WTC11 (cell line): Measurements from ENCODE around the gene C5AR1. TPM values are rescaled to one million over a fixed set of nuclear protein-coding genes. Genes with fewer than 3 reads are reported as not detected.
A peak's percentile ranks its signal among the peaks of the same experiment; 100 is the strongest.

Experiments
- ATAC-seq: fragments of 200-7000 bp; cut with Tn5 transposase; 2 replicates; pipeline ENCODE4 v1.10.0; 2021; ENCODE audit warnings: mild to moderate bottlenecking, moderate library complexity
- CTCF ChIA-PET: fragments of 300-600 bp; sonication (Branson Sonifier 250); formaldehyde crosslinking; loops from one replicate; lab custom pipeline; 2021; ENCODE audit warnings: antibody characterized with exemption; lab: Charles Lee
- POLR2A ChIA-PET: fragments of 350-600 bp; sonication (Branson Sonifier 250); formaldehyde crosslinking; loops from one replicate; lab custom pipeline; 2021; ENCODE audit warnings: antibody characterized with exemption; lab: Charles Lee
- DNase-seq: peaks from one replicate; pipeline ENCODE4 v3.0.0; 2021; ENCODE audit warnings: low spot score
- H3K27ac Mint-ChIP-seq: 2 replicates; pipeline ENCODE4 v1.8.0; 2021; ENCODE audit warnings: mixed read lengths
- H3K27me3 Mint-ChIP-seq: 2 replicates; pipeline ENCODE4 v1.8.0; 2021; ENCODE audit warnings: low read depth, mild to moderate bottlenecking, moderate library complexity, mixed read lengths
- H3K36me3 Mint-ChIP-seq: 2 replicates; pipeline ENCODE4 v1.8.0; 2021; ENCODE audit warnings: mixed read lengths
- H3K4me1 Mint-ChIP-seq: 2 replicates; pipeline ENCODE4 v1.8.0; 2022; ENCODE audit warnings: mixed read lengths
- H3K4me3 Mint-ChIP-seq: 2 replicates; pipeline ENCODE4 v1.8.0; 2021; ENCODE audit warnings: mild to moderate bottlenecking, moderate library complexity, mixed read lengths
- H3K9me3 Mint-ChIP-seq: 2 replicates; pipeline ENCODE4 v1.8.0; 2021; ENCODE audit warnings: mixed read lengths
- AR ChIP-seq: fragments of 250-450 bp; sonication (Bioruptor Pico); IDR thresholded peaks from 2 replicates; pipeline ENCODE4 v1.9.0; 2021; ENCODE audit warnings: mild to moderate bottlenecking
- E2F1 ChIP-seq: sonication (generic); formaldehyde crosslinking; IDR thresholded peaks from 2 replicates; pipeline ENCODE4 v1.8.0; 2022; ENCODE audit warnings: mild to moderate bottlenecking, missing genetic modification reagents
- GABPB1 ChIP-seq: sonication (generic); formaldehyde crosslinking; IDR thresholded peaks from 2 replicates; pipeline ENCODE4 v1.8.1; 2023; ENCODE audit warnings: mild to moderate bottlenecking, missing genetic modification reagents
- GRHL2 ChIP-seq: fragments of 250-450 bp; sonication (Bioruptor Pico); IDR thresholded peaks from 2 replicates; pipeline ENCODE4 v1.8.0; 2022; ENCODE audit warnings: mild to moderate bottlenecking, moderate library complexity; ENCODE audit not compliant: insufficient replicate concordance, severe bottlenecking
- HMGXB4 ChIP-seq: sonication (generic); formaldehyde crosslinking; IDR thresholded peaks from 2 replicates; pipeline ENCODE4 v1.8.1; 2023; ENCODE audit warnings: mild to moderate bottlenecking, moderate library complexity, missing genetic modification reagents
- SOX15 ChIP-seq: fragments of 250-450 bp; sonication (Bioruptor Pico); IDR thresholded peaks from 2 replicates; pipeline ENCODE4 v1.9.0; 2021; ENCODE audit warnings: mild to moderate bottlenecking
- TP53 ChIP-seq: sonication (generic); formaldehyde crosslinking; IDR thresholded peaks from 2 replicates; pipeline ENCODE4 v1.8.1; 2023; ENCODE audit warnings: mild to moderate bottlenecking, missing genetic modification reagents
- ZBTB21 ChIP-seq: sonication (generic); formaldehyde crosslinking; IDR thresholded peaks from 2 replicates; pipeline ENCODE4 v1.8.1; 2023; ENCODE audit warnings: mild to moderate bottlenecking, missing genetic modification reagents, borderline replicate concordance
- ZNF121 ChIP-seq: sonication (generic); formaldehyde crosslinking; IDR thresholded peaks from 2 replicates; pipeline ENCODE4 v1.8.0; 2023; ENCODE audit warnings: missing genetic modification reagents
- total RNA-seq: library from RNA; stranded (reverse); gene quantifications from 3 replicates; pipeline ENCODE4 v1.2.3, GENCODE V29; 2021
- TF ChIP-seq, protein P1 (sequence below): sonication (generic); formaldehyde crosslinking; IDR thresholded peaks from 2 replicates; pipeline ENCODE4 v1.8.1; 2023; ENCODE audit warnings: mild to moderate bottlenecking, missing genetic modification reagents, borderline replicate concordance
- TF ChIP-seq, protein P2 (sequence below): sonication (generic); formaldehyde crosslinking; IDR thresholded peaks from 2 replicates; pipeline ENCODE4 v1.8.0; 2022; ENCODE audit warnings: mild to moderate bottlenecking, missing genetic modification reagents
- TF ChIP-seq, protein P3 (sequence below): fragments of 250-450 bp; sonication (Bioruptor Pico); IDR thresholded peaks from 2 replicates; pipeline ENCODE4 v1.9.0; 2021; ENCODE audit warnings: moderate library complexity, mild to moderate bottlenecking, inconsistent platforms, borderline replicate concordance

Gene C5AR1
- total RNA-seq, 1 experiment from 2014 or later: 0.28 TPM

DNA sequence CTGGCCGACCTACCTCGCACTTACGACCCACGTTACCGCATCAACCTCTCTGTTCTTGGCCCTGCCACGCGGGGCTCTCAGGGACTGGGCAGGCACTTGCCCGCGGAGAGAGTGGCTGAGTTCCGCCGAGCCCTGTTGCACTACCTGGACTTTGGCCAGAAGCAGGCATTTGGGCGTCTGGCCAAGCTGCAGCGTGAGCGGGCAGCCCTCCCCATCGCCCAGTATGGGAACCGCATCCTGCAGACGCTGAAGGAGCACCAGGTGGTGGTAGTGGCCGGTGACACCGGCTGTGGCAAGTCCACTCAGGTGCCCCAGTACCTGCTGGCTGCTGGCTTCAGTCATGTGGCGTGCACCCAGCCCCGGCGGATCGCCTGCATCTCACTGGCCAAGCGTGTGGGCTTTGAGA lies 43.6 kb downstream of the C5AR1 start:
- Mint-ChIP-seq H3K36me3 (peaks cover 75% of the 10 kb centered on the region), H3K27ac (no peak overlapping the region), H3K4me1 (peaks cover 29% of the 10 kb centered on the region), H3K9me3 (0 out of 2 replicates have a peak, but pooled peaks cover 3% of the 10 kb centered on the region), H3K27me3 (peaks cover 5% of the 10 kb centered on the region), H3K4me3 (no peak overlapping the region)
- TF ChIP-seq, protein P1, sequence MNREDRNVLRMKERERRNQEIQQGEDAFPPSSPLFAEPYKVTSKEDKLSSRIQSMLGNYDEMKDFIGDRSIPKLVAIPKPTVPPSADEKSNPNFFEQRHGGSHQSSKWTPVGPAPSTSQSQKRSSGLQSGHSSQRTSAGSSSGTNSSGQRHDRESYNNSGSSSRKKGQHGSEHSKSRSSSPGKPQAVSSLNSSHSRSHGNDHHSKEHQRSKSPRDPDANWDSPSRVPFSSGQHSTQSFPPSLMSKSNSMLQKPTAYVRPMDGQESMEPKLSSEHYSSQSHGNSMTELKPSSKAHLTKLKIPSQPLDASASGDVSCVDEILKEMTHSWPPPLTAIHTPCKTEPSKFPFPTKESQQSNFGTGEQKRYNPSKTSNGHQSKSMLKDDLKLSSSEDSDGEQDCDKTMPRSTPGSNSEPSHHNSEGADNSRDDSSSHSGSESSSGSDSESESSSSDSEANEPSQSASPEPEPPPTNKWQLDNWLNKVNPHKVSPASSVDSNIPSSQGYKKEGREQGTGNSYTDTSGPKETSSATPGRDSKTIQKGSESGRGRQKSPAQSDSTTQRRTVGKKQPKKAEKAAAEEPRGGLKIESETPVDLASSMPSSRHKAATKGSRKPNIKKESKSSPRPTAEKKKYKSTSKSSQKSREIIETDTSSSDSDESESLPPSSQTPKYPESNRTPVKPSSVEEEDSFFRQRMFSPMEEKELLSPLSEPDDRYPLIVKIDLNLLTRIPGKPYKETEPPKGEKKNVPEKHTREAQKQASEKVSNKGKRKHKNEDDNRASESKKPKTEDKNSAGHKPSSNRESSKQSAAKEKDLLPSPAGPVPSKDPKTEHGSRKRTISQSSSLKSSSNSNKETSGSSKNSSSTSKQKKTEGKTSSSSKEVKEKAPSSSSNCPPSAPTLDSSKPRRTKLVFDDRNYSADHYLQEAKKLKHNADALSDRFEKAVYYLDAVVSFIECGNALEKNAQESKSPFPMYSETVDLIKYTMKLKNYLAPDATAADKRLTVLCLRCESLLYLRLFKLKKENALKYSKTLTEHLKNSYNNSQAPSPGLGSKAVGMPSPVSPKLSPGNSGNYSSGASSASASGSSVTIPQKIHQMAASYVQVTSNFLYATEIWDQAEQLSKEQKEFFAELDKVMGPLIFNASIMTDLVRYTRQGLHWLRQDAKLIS: no peak
- peak; percentile 55; the same call in 1 of the 2 replicates for TF ChIP-seq GABPB1
- TF ChIP-seq, protein P2, sequence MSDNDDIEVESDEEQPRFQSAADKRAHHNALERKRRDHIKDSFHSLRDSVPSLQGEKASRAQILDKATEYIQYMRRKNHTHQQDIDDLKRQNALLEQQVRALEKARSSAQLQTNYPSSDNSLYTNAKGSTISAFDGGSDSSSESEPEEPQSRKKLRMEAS (CRISPR knock-in tag): no peak
- POLR2A ChIA-PET: no interaction called here
- CTCF ChIA-PET: no interaction called here
- DNase-seq (no peak), ATAC-seq (no peak)

DNA sequence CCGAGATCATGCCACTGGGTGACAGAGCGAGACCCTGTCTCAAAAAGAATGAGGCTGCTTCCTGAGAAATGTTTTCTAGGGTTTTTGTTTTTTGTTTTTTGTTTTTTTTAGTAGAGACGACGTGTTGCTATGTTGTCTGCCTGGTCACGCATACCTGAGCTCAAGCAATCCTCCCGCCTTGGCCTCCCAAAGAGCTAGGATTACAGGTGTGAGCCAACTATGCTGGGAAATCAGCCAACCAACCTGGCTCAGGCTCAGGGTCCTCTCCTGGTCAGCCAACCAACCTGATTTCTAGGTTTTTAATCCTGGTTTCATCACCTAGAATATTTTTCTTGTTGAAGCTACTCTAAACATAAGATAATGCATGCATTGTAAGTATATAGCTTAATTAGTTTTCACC lies 47.2 kb downstream of the C5AR1 start:
- H3K4me3 Mint-ChIP-seq: no peak overlapping the region
- POLR2A ChIA-PET: no interaction called here
- CTCF ChIA-PET: interaction anchor here (1.0 kb wide), 1 partner anchor 8 kb away, joined by 6 read pairs; the partner anchor contains the start of gene DHX34
- ATAC-seq (no peak), DNase-seq (no peak)
- H3K27me3 Mint-ChIP-seq: no peaks in the 10 kb centered on the region
- H3K4me1 Mint-ChIP-seq: peaks cover 2% of the 10 kb centered on the region; the same call in 1 of the 2 replicates
- H3K9me3 Mint-ChIP-seq: no peaks in the 10 kb centered on the region
- no peak overlapping the region for H3K27ac Mint-ChIP-seq
- peaks cover 95% of the 10 kb centered on the region for H3K36me3 Mint-ChIP-seq
- TF ChIP-seq GRHL2 (no peak), SOX15 (CRISPR knock-in tag) (no peak), HMGXB4 (CRISPR knock-in tag) (no peak), ZBTB21 (CRISPR knock-in tag) (no peak), AR (CRISPR knock-in tag) (no peak), TP53 (CRISPR knock-in tag) (no peak), ZNF121 (CRISPR knock-in tag) (no peak), E2F1 (CRISPR knock-in tag) (no peak)
- TF ChIP-seq, protein P3, sequence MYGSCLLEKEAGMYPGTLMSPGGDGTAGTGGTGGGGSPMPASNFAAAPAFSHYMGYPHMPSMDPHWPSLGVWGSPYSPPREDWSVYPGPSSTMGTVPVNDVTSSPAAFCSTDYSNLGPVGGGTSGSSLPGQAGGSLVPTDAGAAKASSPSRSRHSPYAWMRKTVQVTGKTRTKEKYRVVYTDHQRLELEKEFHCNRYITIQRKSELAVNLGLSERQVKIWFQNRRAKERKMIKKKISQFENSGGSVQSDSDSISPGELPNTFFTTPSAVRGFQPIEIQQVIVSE: no peak
